HCT116 (cell line): ENCODE results near the gene MAP3K9. TPM values are rescaled to one million over a fixed set of nuclear protein-coding genes. Genes with fewer than 3 reads are reported as not detected.
A peak's percentile ranks its signal among the peaks of the same experiment; 100 is the strongest.

Source experiments
- ATAC-seq: fragments of 200-7000 bp; cut with Tn5 transposase; 2 replicates; pipeline ENCODE4 v1.9.1; 2020; ENCODE audit warnings: mild to moderate bottlenecking, moderate library complexity
- BruUV-seq: library from RNA; stranded (reverse); fragments of 400-500 nt; replicated peaks from 2 replicates; lab custom pipeline; 2021; lab: Mats Ljungman, UMichigan
- CTCF ChIA-PET: fragments of 300-600 bp; sonication (Branson Sonifier 250); formaldehyde crosslinking; loops from one replicate; lab custom pipeline; 2021; ENCODE audit warnings: antibody characterized with exemption; lab: Charles Lee
- POLR2A ChIA-PET: fragments of 300-600, 350-600 bp; sonication (Branson Sonifier 250); formaldehyde crosslinking; loops from one replicate; lab custom pipeline; 2021; ENCODE audit warnings: antibody characterized with exemption; lab: Charles Lee
- RAD21 ChIA-PET, 2 experiments: fragments of 300-600 bp; sonication (Branson Sonifier 250); formaldehyde crosslinking; loops; one replicate each; lab custom pipeline; 2023; ENCODE audit warnings: low total read pairs in 2 of 2; ENCODE audit not compliant: uncharacterized antibody in 2 of 2, unreplicated experiment in 2 of 2, low non-redundant PET in 1 of 2; lab: Charles Lee
- DNase-seq: peaks from one replicate; pipeline ENCODE4 v3.0.0-alpha.2; 2010; ENCODE audit warnings: low read depth, low spot score
- H2AFZ ChIP-seq: fragments of 200-600 bp; shearing (Covaris generic), sonication (generic); 2 replicates; pipeline ENCODE4 v1.6.1; 2017; ENCODE audit warnings: low read depth, mixed run types, mixed read lengths, antibody characterized with exemption, low read length; ENCODE audit not compliant: poor library complexity, severe bottlenecking
- H3K27ac ChIP-seq: 2 replicates; pipeline ENCODE4 v1.5.1; 2012; ENCODE audit warnings: low read depth, low read length
- H3K27me3 ChIP-seq: fragments of 200-600 bp; sonication (generic); 2 replicates; pipeline ENCODE4 v1.6.1; 2016; ENCODE audit warnings: mixed run types, low read length, mixed read lengths; ENCODE audit not compliant: insufficient read depth
- H3K36me3 ChIP-seq, 2 experiments: fragments of 200-500 bp in 1 of 2; fragments of 200-600 bp in 1 of 2; sonication (Bioruptor generic) in 1 of 2; sonication (generic) in 1 of 2; 2 replicates each; pipeline versions ENCODE4 v1.5.1 to v1.6.1; 2014 to 2016; ENCODE audit warnings: low read length in 2 of 2, inconsistent platforms in 1 of 2, mixed read lengths in 1 of 2, mixed run types in 1 of 2; ENCODE audit not compliant: insufficient read depth in 2 of 2, control insufficient read depth in 1 of 2
- H3K4me1 ChIP-seq, 2 experiments: fragments of 200-600 bp in 1 of 2; sonication (generic) in 1 of 2; 2 replicates each; pipeline versions ENCODE4 v1.5.1 to v1.6.1; 2012 to 2017; ENCODE audit warnings: low read length in 2 of 2, inconsistent platforms in 1 of 2, mild to moderate bottlenecking in 1 of 2, mixed read lengths in 1 of 2, mixed run types in 1 of 2, moderate library complexity in 1 of 2; ENCODE audit not compliant: insufficient read depth in 2 of 2, control insufficient read depth in 1 of 2
- H3K4me2 ChIP-seq: fragments of 200-600 bp; sonication (generic); 2 replicates; pipeline ENCODE4 v1.6.1; 2017; ENCODE audit warnings: mixed run types, low read length, mixed read lengths
- H3K4me3 ChIP-seq, 2 experiments: fragments of 200-600 bp in 1 of 2; sonication (generic) in 1 of 2; replicated peaks in 1 of 2; 2 replicates each; pipeline ENCODE4 v1.5.1; 2011 to 2016; ENCODE audit warnings: low read length in 2 of 2, control low read depth in 1 of 2, low read depth in 1 of 2, mild to moderate bottlenecking in 1 of 2, mixed read lengths in 1 of 2, mixed run types in 1 of 2
- H3K79me2 ChIP-seq: fragments of 200-600 bp; sonication (generic); 2 replicates; pipeline ENCODE4 v1.6.1; 2017; ENCODE audit warnings: mild to moderate bottlenecking, mixed run types, low read length, moderate library complexity, mixed read lengths; ENCODE audit not compliant: insufficient read depth
- H3K9ac ChIP-seq: fragments of 200-600 bp; sonication (generic); 2 replicates; pipeline ENCODE4 v1.6.1; 2016; ENCODE audit warnings: low read length, mixed read lengths
- H3K9me2 ChIP-seq: fragments of 200-600 bp; sonication (generic), shearing (Covaris generic); 2 replicates; pipeline ENCODE4 v1.6.1; 2017; ENCODE audit warnings: mixed run types, mild to moderate bottlenecking, moderate library complexity; ENCODE audit not compliant: insufficient read depth
- H3K9me3 ChIP-seq, 2 experiments: fragments of 200-500 bp in 1 of 2; fragments of 200-600 bp in 1 of 2; sonication (Bioruptor generic) in 1 of 2; sonication (generic) in 1 of 2; 2 replicates each; pipeline ENCODE4 v1.6.1; 2014 to 2017; ENCODE audit warnings: low read length in 2 of 2, mixed read lengths in 2 of 2, inconsistent platforms in 1 of 2, low read depth in 1 of 2, mild to moderate bottlenecking in 1 of 2, mixed run types in 1 of 2, moderate library complexity in 1 of 2; ENCODE audit not compliant: control insufficient read depth in 1 of 2, insufficient read depth in 1 of 2
- H4K20me1 ChIP-seq: fragments of 200-600 bp; sonication (generic), shearing (Covaris generic); 2 replicates; pipeline ENCODE4 v1.6.1; 2017; ENCODE audit warnings: mixed run types, mild to moderate bottlenecking, moderate library complexity; ENCODE audit not compliant: insufficient read depth
- CBX3 ChIP-seq: IDR thresholded peaks from 2 replicates; pipeline ENCODE4 v1.6.1; 2012; ENCODE audit warnings: low read depth
- POLR2AphosphoS5 ChIP-seq: IDR thresholded peaks from 2 replicates; pipeline ENCODE4 v1.6.1; 2011; ENCODE audit warnings: mild to moderate bottlenecking, low read depth, low read length, moderate library complexity
- SIN3A ChIP-seq: IDR thresholded peaks from 2 replicates; pipeline ENCODE4 v1.6.1; 2012; ENCODE audit warnings: low read depth
- TCF7L2 ChIP-seq: IDR thresholded peaks from 2 replicates; pipeline ENCODE4 v1.7.0; 2011; ENCODE audit warnings: borderline replicate concordance, inconsistent platforms; ENCODE audit not compliant: insufficient read depth, insufficient read length; ENCODE audit errors: extremely low read depth
- YY1 ChIP-seq: IDR thresholded peaks from 2 replicates; pipeline ENCODE4 v1.6.1; 2011; ENCODE audit warnings: low read length, low read depth, moderate library complexity, mild to moderate bottlenecking; ENCODE audit not compliant: insufficient replicate concordance; ENCODE audit errors: extremely low read depth
- intact Hi-C: fragments of 100-400 bp; cut with micrococcal nuclease; formaldehyde crosslinking; loops from 2 replicates; pipeline ENCODE4 v1.10.0; 2022
- total RNA-seq: library from RNA; stranded (reverse); gene quantifications from one replicate; pipeline ENCODE4 v1.2.1, GENCODE V29; 2021; ENCODE audit not compliant: unreplicated experiment
- TF ChIP-seq, protein P1 (sequence below): IDR thresholded peaks from 2 replicates; pipeline ENCODE4 v1.6.1; 2012
- TF ChIP-seq, protein P2 (sequence below): IDR thresholded peaks from 2 replicates; pipeline ENCODE4 v1.6.1; 2011; ENCODE audit warnings: mild to moderate bottlenecking, low read length, moderate library complexity; ENCODE audit not compliant: insufficient replicate concordance; ENCODE audit errors: extremely low read depth

MAP3K9 gene
- total RNA-seq, 1 experiment from 2014 or later, result 11.7 TPM

DNA sequence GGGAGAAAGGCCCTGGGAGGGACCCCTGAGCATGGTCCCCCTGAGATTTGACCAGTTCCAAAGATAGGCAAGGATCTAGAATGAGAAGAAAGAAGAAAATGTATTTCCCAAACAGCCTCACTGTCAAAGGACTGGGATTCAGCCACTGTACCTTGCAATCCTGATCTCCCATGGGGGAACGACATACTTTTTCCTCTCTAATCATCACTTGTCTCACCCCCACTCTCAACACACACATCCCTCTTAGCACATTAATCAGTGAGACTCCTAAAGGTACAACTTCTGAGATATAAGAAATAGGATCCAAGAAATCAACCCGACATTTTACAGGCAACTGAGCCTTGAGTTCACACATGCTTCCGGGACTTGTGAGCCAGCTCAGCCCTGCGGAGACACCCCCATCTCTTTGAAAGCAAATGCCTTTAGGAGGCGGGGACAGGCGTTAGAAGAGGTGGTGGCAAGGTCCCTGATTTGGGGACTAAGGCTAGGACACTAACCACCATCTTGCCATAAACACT lies 1.4 kb downstream of the MAP3K9 start:
- Histone ChIP-seq H3K9ac (peak overlapping the region; percentile 75), H3K9me3 (no peaks in the 10 kb centered on the region), H3K4me1 (peaks cover 17 to 29% of the 10 kb centered on the region in 2 experiments), H3K79me2 (peaks cover 50% of the 10 kb centered on the region), H3K27me3 (no peaks in the 10 kb centered on the region), H3K27ac (peak overlapping the region; percentile 20), H3K36me3 (peaks cover 0 to 5% of the 10 kb centered on the region in 2 experiments; a peak in 1 of 4 replicates), H3K9me2 (no peaks in the 10 kb centered on the region), H4K20me1 (no peaks in the 10 kb centered on the region), H2AFZ (no peak overlapping the region), H3K4me2 (peak overlapping the region; percentile 77), H3K4me3 (peak overlapping the region; percentile 64 to 79)
- ChIA-PET POLR2A (interaction anchor here (0.6 to 1.8 kb wide), 3 partner anchors 10 to 179 kb away, joined by 3 read pairs; no protein-coding TSS in a partner anchor), RAD21 (no interaction called here), CTCF (interaction anchor here (1.3 to 2.0 kb wide), 2 partner anchors 94 to 185 kb away, joined by 4 to 7 read pairs; no protein-coding TSS in a partner anchor)
- intact Hi-C loops, result no loop called here
- no TSS peak for BruUV-seq
- TF ChIP-seq TCF7L2 (peak; percentile 52), SIN3A (no peak), YY1 (peak; percentile 34), POLR2AphosphoS5 (no peak), CBX3 (no peak)
- TF ChIP-seq, protein P1, sequence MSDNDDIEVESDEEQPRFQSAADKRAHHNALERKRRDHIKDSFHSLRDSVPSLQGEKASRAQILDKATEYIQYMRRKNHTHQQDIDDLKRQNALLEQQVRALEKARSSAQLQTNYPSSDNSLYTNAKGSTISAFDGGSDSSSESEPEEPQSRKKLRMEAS, result peak; percentile 56; the same call in 1 of the 2 replicates
- TF ChIP-seq, protein P2, sequence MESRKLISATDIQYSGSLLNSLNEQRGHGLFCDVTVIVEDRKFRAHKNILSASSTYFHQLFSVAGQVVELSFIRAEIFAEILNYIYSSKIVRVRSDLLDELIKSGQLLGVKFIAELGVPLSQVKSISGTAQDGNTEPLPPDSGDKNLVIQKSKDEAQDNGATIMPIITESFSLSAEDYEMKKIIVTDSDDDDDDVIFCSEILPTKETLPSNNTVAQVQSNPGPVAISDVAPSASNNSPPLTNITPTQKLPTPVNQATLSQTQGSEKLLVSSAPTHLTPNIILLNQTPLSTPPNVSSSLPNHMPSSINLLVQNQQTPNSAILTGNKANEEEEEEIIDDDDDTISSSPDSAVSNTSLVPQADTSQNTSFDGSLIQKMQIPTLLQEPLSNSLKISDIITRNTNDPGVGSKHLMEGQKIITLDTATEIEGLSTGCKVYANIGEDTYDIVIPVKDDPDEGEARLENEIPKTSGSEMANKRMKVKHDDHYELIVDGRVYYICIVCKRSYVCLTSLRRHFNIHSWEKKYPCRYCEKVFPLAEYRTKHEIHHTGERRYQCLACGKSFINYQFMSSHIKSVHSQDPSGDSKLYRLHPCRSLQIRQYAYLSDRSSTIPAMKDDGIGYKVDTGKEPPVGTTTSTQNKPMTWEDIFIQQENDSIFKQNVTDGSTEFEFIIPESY, result no peak
- peak; percentile 43 for ATAC-seq
- peak; percentile 59 for DNase-seq
